Stimulated activated CD8-positive, alpha-beta memory T cell treated with anti-CD3 and anti-CD28 coated beads, Interleukin-15, amount 100 ng/mL, for 48 hours (primary cell): Measurements from ENCODE around the gene THBS2.

Experiments
- DNase-seq, 2 donors: peaks; one replicate each; pipeline ENCODE4 v3.0.0-alpha.2; 2020; ENCODE audit warnings: low read depth in 2 of 2

Gene THBS2

DNA sequence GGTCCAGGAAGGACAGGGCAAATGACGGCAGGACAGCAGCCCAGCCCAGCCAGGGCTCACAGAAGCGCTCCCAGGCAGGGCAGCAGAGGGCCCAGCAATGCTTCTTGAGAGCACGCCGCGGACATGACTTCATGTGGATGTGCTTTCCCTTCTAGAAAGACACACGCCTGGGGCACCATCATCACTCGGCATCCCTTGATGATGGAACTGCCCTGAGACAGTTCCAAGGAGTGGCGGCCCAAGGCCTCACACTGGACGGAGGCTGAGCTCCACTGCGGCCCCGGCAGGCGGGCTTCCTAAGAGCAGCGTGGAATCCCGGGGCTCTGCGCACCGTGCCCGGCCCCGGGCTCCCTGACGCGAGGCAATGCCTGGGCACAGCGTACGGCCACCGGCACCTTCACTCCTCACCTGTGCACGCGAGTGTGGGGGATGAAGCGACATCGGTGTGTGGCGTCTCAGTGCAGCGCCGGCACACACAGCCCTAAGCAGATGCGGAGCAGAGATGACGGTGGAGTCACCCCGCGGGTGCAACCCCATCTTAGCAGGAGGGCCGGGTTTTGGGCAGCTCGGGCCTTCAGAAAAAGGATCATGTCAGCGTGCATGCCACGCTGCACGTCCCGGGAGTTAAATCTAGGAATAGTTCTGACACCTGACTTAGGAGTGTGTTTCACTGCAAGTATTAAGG lies 86.6 kb downstream of the THBS2 start:
- DNase-seq, result no peak
